ENCODE measurements around the gene MLX.
A peak's percentile ranks its signal among the peaks of the same experiment; 100 is the strongest.
"Not testable (repeated sequence)": the region's sequence is repeated elsewhere in the genome, so short reads cannot be mapped to it uniquely, and the experiment has no call there.

Gene MLX

DNA sequence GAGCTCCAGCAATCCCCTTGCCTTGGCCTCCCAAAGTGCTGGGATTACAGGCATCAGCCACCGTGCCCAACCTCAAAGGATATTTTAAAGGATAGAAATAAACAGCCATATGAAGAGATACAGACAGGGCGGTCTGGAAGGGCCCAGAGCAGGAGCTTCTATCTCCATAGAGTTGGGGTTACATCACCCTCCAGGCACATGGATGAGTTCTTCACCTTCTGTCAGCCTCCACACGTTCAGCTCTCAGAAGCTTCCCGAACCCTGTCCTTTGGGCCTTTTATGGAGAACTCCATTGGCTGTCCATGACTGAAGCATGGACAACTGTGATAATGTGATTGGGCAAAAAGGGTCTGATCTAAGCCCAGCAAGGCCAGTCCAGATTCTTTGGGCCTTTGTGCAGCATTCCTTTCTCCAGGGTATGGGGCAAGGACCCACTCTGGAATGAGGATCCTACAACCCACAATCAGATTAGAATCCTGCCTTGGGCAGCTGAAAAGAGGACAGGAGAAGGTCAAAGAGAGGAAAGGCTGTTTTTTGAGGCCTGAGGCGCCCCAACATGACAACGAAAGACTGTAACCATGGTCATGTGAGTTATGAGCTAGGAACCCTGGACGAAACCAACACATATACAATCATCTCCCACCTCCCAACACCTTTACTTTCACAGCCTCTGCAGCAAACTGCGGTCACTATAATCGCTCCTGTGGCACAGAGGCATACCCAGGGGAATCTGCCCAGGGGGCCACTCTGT is 21.0 kb upstream of the MLX start:
- H3K9ac ChIP-seq (ENCODE audit: low read depth in 1 of 2, low read length in 2 of 2); H3K27ac ChIP-seq (ENCODE audit: low read depth, low read length): not testable (repeated sequence)
- peaks cover 0 to 21% of the 10 kb centered on the region in 2 donors for H3K36me3 ChIP-seq (ENCODE audit: control insufficient read depth in 1 of 2, insufficient read depth in 2 of 2, low read length in 2 of 2)

DNA sequence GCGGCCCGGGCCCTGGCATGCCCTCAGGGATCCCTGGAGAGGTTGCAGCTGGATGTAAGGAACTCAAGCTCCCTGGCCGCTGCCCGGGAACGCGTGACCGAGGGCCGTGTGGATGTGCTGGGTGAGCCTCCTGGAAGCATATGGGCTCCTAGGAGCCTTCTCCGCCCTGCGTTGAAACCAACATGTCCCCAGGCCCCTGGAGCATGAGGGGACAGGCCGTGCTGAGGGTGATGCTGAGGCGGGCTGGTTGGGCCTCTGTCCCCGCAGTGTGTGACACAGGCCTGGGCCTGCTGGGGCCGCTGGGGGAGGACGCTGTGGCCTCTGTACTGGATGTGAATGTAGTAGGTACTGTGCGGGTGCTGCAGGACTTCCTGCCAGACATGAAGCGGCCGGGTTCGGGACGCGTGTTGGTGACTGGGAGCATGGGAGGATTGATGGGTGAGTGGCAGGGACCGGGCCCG is 19.9 kb upstream of the MLX start:
- Histone ChIP-seq H3K27me3 (ENCODE audit: control insufficient read depth in 1 of 2, insufficient read depth in 2 of 2, low read length in 2 of 2) (no peaks in the 10 kb centered on the region), H3K9me3 (ENCODE audit: control insufficient read depth in 1 of 2, low read length in 2 of 2) (no peaks in the 10 kb centered on the region), H3K4me1 (ENCODE audit: control insufficient read depth in 1 of 2, insufficient read depth in 2 of 2, low read length in 2 of 2) (peaks cover 3 to 14% of the 10 kb centered on the region in 2 donors), H3K27ac (ENCODE audit: low read depth, low read length) (no peak overlapping the region), H3K36me3 (ENCODE audit: control insufficient read depth in 1 of 2, insufficient read depth in 2 of 2, low read length in 2 of 2) (peaks cover 0 to 17% of the 10 kb centered on the region in 2 donors), H3K9ac (ENCODE audit: low read depth in 1 of 2, low read length in 2 of 2) (no peak overlapping the region), H3K4me3 (ENCODE audit: low read depth in 1 of 2, low read length in 2 of 2) (no peak overlapping the region)

More for the DNA sequence above, 21.0 kb upstream of the MLX start:
- not testable (repeated sequence) for H3K9me3 ChIP-seq (ENCODE audit: control insufficient read depth in 1 of 2, low read length in 2 of 2); H3K4me3 ChIP-seq (ENCODE audit: low read depth in 1 of 2, low read length in 2 of 2); H3K27me3 ChIP-seq (ENCODE audit: control insufficient read depth in 1 of 2, insufficient read depth in 2 of 2, low read length in 2 of 2)
- peaks cover 12 to 24% of the 10 kb centered on the region in 2 donors for H3K4me1 ChIP-seq (ENCODE audit: control insufficient read depth in 1 of 2, insufficient read depth in 2 of 2, low read length in 2 of 2)

DNA sequence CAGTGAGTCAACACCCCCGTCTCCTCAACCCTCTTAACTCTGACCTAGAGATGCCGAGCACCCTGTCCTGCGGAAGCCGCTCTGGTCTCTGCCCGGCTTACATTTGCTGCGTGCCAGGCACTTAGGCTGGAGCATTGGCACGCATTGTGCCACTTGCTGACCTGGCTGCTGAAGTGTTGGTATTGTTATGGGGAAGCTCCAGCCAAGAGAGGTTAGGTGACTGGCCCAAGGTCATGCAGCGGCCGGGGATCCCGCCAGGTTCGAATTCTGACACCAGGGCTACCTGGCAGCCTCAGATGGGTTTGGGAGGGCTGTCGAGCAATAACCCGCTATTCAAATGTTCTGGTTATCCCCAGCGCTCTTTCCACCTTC is 19.2 kb upstream of the MLX start:
- peaks cover 3 to 14% of the 10 kb centered on the region in 2 donors for H3K4me1 ChIP-seq (ENCODE audit: control insufficient read depth in 1 of 2, insufficient read depth in 2 of 2, low read length in 2 of 2)
- no peaks in the 10 kb centered on the region for H3K27me3 ChIP-seq (ENCODE audit: control insufficient read depth in 1 of 2, insufficient read depth in 2 of 2, low read length in 2 of 2)
- peaks cover 0 to 13% of the 10 kb centered on the region in 2 donors for H3K36me3 ChIP-seq (ENCODE audit: control insufficient read depth in 1 of 2, insufficient read depth in 2 of 2, low read length in 2 of 2)
- H3K27ac ChIP-seq (ENCODE audit: low read depth, low read length), result no peak overlapping the region
- H3K9me3 ChIP-seq (ENCODE audit: control insufficient read depth in 1 of 2, low read length in 2 of 2), result no peaks in the 10 kb centered on the region
- H3K9ac ChIP-seq (ENCODE audit: low read depth in 1 of 2, low read length in 2 of 2), result peak overlapping the region in 1 of 2 donors; percentile 32
- H3K4me3 ChIP-seq (ENCODE audit: low read depth in 1 of 2, low read length in 2 of 2), result peak overlapping the region; percentile 47 to 48

- H3K9me3 ChIP-seq (ENCODE audit: control insufficient read depth in 1 of 2, low read length in 2 of 2), result no peaks in the 10 kb centered on the region
- peaks cover 0 to 11% of the 10 kb centered on the region in 2 donors for H3K36me3 ChIP-seq (ENCODE audit: control insufficient read depth in 1 of 2, insufficient read depth in 2 of 2, low read length in 2 of 2)
- no peak overlapping the region for H3K27ac ChIP-seq (ENCODE audit: low read depth, low read length)
- no peaks in the 10 kb centered on the region for H3K27me3 ChIP-seq (ENCODE audit: control insufficient read depth in 1 of 2, insufficient read depth in 2 of 2, low read length in 2 of 2)
- H3K4me3 ChIP-seq (ENCODE audit: low read depth in 1 of 2, low read length in 2 of 2), result peak overlapping the region; percentile 47 to 48
- H3K4me1 ChIP-seq (ENCODE audit: control insufficient read depth in 1 of 2, insufficient read depth in 2 of 2, low read length in 2 of 2), result peaks cover 3 to 14% of the 10 kb centered on the region in 2 donors
- H3K9ac ChIP-seq (ENCODE audit: low read depth in 1 of 2, low read length in 2 of 2), result peak overlapping the region in 1 of 2 donors; percentile 32
Observed at GRCh38 chr17:42548070-42548837, 18.6 kb upstream of the MLX start.

- H3K9ac ChIP-seq (ENCODE audit: low read depth in 1 of 2, low read length in 2 of 2), result no peak overlapping the region
- no peaks in the 10 kb centered on the region for H3K9me3 ChIP-seq (ENCODE audit: control insufficient read depth in 1 of 2, low read length in 2 of 2)
- no peaks in the 10 kb centered on the region for H3K27me3 ChIP-seq (ENCODE audit: control insufficient read depth in 1 of 2, insufficient read depth in 2 of 2, low read length in 2 of 2)
- peaks cover 0 to 4% of the 10 kb centered on the region in 2 donors for H3K36me3 ChIP-seq (ENCODE audit: control insufficient read depth in 1 of 2, insufficient read depth in 2 of 2, low read length in 2 of 2)
- H3K27ac ChIP-seq (ENCODE audit: low read depth, low read length), result no peak overlapping the region
- peaks cover 7 to 19% of the 10 kb centered on the region in 2 donors for H3K4me1 ChIP-seq (ENCODE audit: control insufficient read depth in 1 of 2, insufficient read depth in 2 of 2, low read length in 2 of 2)
- H3K4me3 ChIP-seq (ENCODE audit: low read depth in 1 of 2, low read length in 2 of 2), result peak overlapping the region; percentile 47 to 48
Observed at GRCh38 chr17:42548993-42549755, 17.7 kb upstream of the MLX start.

DNA sequence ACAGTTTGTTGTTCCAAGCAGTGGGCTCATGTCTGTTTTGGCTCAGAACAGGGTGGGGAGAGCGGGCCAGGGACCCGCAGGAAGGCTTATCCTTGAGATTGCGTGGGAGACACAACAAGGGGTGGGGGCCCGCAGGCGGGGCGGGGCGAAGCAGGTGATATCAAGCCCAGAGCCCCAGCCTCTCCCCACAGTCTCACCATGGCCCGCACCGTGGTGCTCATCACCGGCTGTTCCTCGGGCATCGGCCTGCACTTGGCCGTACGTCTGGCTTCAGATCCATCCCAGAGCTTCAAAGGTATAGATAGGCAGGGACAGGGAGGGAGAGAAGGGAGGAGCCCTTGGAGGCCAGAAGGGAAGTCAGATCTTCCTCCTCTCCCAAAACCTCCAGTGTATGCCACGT is 14.2 kb upstream of the MLX start, which contains the start of gene HSD17B1:
Gene HSD17B1 (plus strand): TSS at position 188 of the 400 bp plus-strand sequence. CDS start 11 bp downstream, at position 199.
- not testable (repeated sequence) for H3K9me3 ChIP-seq (ENCODE audit: control insufficient read depth in 1 of 2, low read length in 2 of 2); H3K27ac ChIP-seq (ENCODE audit: low read depth, low read length); H3K36me3 ChIP-seq (ENCODE audit: control insufficient read depth in 1 of 2, insufficient read depth in 2 of 2, low read length in 2 of 2); H3K27me3 ChIP-seq (ENCODE audit: control insufficient read depth in 1 of 2, insufficient read depth in 2 of 2, low read length in 2 of 2)
- H3K9ac ChIP-seq (ENCODE audit: low read depth in 1 of 2, low read length in 2 of 2), result peak within 1 kb of the TSS in 1 of 2 donors; percentile 90
- H3K4me1 ChIP-seq (ENCODE audit: control insufficient read depth in 1 of 2, insufficient read depth in 2 of 2, low read length in 2 of 2), result peaks cover 14 to 26% of the 10 kb centered on the region in 2 donors
- H3K4me3 ChIP-seq (ENCODE audit: low read depth in 1 of 2, low read length in 2 of 2), result peak within 1 kb of the TSS; percentile 84 to 95

- H3K4me1 ChIP-seq (ENCODE audit: control insufficient read depth in 1 of 2, insufficient read depth in 2 of 2, low read length in 2 of 2), result peaks cover 10 to 22% of the 10 kb centered on the region in 2 donors
- H3K4me3 ChIP-seq (ENCODE audit: low read depth in 1 of 2, low read length in 2 of 2), result peak overlapping the region in 1 of 2 donors; percentile 95
- no peaks in the 10 kb centered on the region for H3K36me3 ChIP-seq (ENCODE audit: control insufficient read depth in 1 of 2, insufficient read depth in 2 of 2, low read length in 2 of 2)
- H3K9me3 ChIP-seq (ENCODE audit: control insufficient read depth in 1 of 2, low read length in 2 of 2), result no peaks in the 10 kb centered on the region
- H3K27ac ChIP-seq (ENCODE audit: low read depth, low read length), result no peak overlapping the region
- H3K27me3 ChIP-seq (ENCODE audit: control insufficient read depth in 1 of 2, insufficient read depth in 2 of 2, low read length in 2 of 2), result no peaks in the 10 kb centered on the region
- no peak overlapping the region for H3K9ac ChIP-seq (ENCODE audit: low read depth in 1 of 2, low read length in 2 of 2)
Observed at GRCh38 chr17:42553161-42553818, 13.6 kb upstream of the MLX start.

GRCh38 chr17:42553866-42554249 is 13.0 kb upstream of the MLX start:
- Histone ChIP-seq H3K4me1 (ENCODE audit: control insufficient read depth in 1 of 2, insufficient read depth in 2 of 2, low read length in 2 of 2) (peaks cover 10 to 19% of the 10 kb centered on the region in 2 donors), H3K36me3 (ENCODE audit: control insufficient read depth in 1 of 2, insufficient read depth in 2 of 2, low read length in 2 of 2) (no peaks in the 10 kb centered on the region), H3K9ac (ENCODE audit: low read depth in 1 of 2, low read length in 2 of 2) (peak overlapping the region; percentile 81 to 90), H3K9me3 (ENCODE audit: control insufficient read depth in 1 of 2, low read length in 2 of 2) (no peaks in the 10 kb centered on the region), H3K27ac (ENCODE audit: low read depth, low read length) (no peak overlapping the region), H3K4me3 (ENCODE audit: low read depth in 1 of 2, low read length in 2 of 2) (peak overlapping the region; percentile 84 to 95), H3K27me3 (ENCODE audit: control insufficient read depth in 1 of 2, insufficient read depth in 2 of 2, low read length in 2 of 2) (no peaks in the 10 kb centered on the region)

GRCh38 chr17:42554250-42555121 is 12.4 kb upstream of the MLX start:
- Histone ChIP-seq H3K36me3 (ENCODE audit: control insufficient read depth in 1 of 2, insufficient read depth in 2 of 2, low read length in 2 of 2) (no peaks in the 10 kb centered on the region), H3K27me3 (ENCODE audit: control insufficient read depth in 1 of 2, insufficient read depth in 2 of 2, low read length in 2 of 2) (no peaks in the 10 kb centered on the region), H3K27ac (ENCODE audit: low read depth, low read length) (peak overlapping the region; percentile 85), H3K9me3 (ENCODE audit: control insufficient read depth in 1 of 2, low read length in 2 of 2) (no peaks in the 10 kb centered on the region), H3K4me1 (ENCODE audit: control insufficient read depth in 1 of 2, insufficient read depth in 2 of 2, low read length in 2 of 2) (peaks cover 10 to 14% of the 10 kb centered on the region in 2 donors), H3K4me3 (ENCODE audit: low read depth in 1 of 2, low read length in 2 of 2) (peak overlapping the region; percentile 84 to 95), H3K9ac (ENCODE audit: low read depth in 1 of 2, low read length in 2 of 2) (peak overlapping the region; percentile 81 to 90)
